Endothelial cell of umbilical vein (primary cell): ENCODE results near the gene WNT6.

ENCODE experiments used
- EZH2 ChIP-seq: IDR thresholded peaks from 2 replicates; pipeline ENCODE4 v1.6.1; 2012; ENCODE audit warnings: borderline replicate concordance, low read depth, mild to moderate bottlenecking, moderate library complexity, low read length, inconsistent platforms; ENCODE audit not compliant: severe bottlenecking
- GATA2 ChIP-seq: IDR thresholded peaks from 2 replicates; pipeline ENCODE4 v1.7.0; 2011; ENCODE audit warnings: low read depth, mild to moderate bottlenecking, moderate library complexity, mixed read lengths, low read length; ENCODE audit not compliant: insufficient read length, insufficient read depth
- JUN ChIP-seq: IDR thresholded peaks from 2 replicates; pipeline ENCODE4 v1.6.1; 2011; ENCODE audit warnings: borderline replicate concordance, low read depth; ENCODE audit not compliant: insufficient read length, insufficient read depth
- POLR2A ChIP-seq: IDR thresholded peaks from 2 replicates; pipeline ENCODE4 v1.6.1; 2012; ENCODE audit warnings: low read depth, mild to moderate bottlenecking, control low read depth, low read length
- TF ChIP-seq, protein P1 (sequence below), 2 donors: IDR thresholded peaks; 1 replicate in 1 of 2; 2 replicates in 1 of 2; pipeline ENCODE4 v1.5.1; 2011; ENCODE audit warnings: low read length in 2 of 2, mild to moderate bottlenecking in 2 of 2, moderate library complexity in 2 of 2, control low read depth in 1 of 2, inconsistent platforms in 1 of 2, low read depth in 1 of 2; ENCODE audit not compliant: insufficient read depth in 1 of 2; ENCODE audit errors: extremely low read depth in 1 of 2

DNA sequence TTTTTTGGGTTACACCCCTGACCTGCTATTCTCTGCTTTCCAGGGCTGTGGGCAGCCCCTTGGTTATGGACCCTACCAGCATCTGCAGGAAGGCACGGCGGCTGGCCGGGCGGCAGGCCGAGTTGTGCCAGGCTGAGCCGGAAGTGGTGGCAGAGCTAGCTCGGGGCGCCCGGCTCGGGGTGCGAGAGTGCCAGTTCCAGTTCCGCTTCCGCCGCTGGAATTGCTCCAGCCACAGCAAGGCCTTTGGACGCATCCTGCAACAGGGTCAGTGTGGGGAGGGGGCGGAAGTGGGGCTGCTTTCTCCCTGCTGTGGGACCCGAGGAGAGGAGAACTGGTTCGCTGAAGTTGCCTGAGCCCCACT, 11.4 kb downstream of the WNT6 start:
- TF ChIP-seq GATA2 (no peak), JUN (no peak), POLR2A (no peak), EZH2 (no peak)
- TF ChIP-seq, protein P1, sequence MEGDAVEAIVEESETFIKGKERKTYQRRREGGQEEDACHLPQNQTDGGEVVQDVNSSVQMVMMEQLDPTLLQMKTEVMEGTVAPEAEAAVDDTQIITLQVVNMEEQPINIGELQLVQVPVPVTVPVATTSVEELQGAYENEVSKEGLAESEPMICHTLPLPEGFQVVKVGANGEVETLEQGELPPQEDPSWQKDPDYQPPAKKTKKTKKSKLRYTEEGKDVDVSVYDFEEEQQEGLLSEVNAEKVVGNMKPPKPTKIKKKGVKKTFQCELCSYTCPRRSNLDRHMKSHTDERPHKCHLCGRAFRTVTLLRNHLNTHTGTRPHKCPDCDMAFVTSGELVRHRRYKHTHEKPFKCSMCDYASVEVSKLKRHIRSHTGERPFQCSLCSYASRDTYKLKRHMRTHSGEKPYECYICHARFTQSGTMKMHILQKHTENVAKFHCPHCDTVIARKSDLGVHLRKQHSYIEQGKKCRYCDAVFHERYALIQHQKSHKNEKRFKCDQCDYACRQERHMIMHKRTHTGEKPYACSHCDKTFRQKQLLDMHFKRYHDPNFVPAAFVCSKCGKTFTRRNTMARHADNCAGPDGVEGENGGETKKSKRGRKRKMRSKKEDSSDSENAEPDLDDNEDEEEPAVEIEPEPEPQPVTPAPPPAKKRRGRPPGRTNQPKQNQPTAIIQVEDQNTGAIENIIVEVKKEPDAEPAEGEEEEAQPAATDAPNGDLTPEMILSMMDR (IDR thresholded peaks at IDR 0.05; ENCODE audit: extremely low read depth in 1 of 2, insufficient read depth in 1 of 2, low read depth in 1 of 2, low read length in 2 of 2): no peak
